HFF-Myc (cell line): ENCODE data around the gene LRMDA.

Experiments
- DNase-seq: peaks from one replicate; pipeline ENCODE4 v3.0.0-alpha.2; 2011; ENCODE audit warnings: low read depth; ENCODE audit errors: extremely low read depth
- H3K4me3 ChIP-seq: replicated peaks from 2 replicates; pipeline ENCODE4 v1.5.1; 2011; ENCODE audit warnings: low read depth, mild to moderate bottlenecking, control low read depth, low read length
- CTCF ChIP-seq: IDR thresholded peaks from 2 replicates; pipeline ENCODE4 v1.5.1; 2012; ENCODE audit warnings: mild to moderate bottlenecking, low read depth, low read length, control low read depth; ENCODE audit errors: missing control alignments

The LRMDA gene

DNA sequence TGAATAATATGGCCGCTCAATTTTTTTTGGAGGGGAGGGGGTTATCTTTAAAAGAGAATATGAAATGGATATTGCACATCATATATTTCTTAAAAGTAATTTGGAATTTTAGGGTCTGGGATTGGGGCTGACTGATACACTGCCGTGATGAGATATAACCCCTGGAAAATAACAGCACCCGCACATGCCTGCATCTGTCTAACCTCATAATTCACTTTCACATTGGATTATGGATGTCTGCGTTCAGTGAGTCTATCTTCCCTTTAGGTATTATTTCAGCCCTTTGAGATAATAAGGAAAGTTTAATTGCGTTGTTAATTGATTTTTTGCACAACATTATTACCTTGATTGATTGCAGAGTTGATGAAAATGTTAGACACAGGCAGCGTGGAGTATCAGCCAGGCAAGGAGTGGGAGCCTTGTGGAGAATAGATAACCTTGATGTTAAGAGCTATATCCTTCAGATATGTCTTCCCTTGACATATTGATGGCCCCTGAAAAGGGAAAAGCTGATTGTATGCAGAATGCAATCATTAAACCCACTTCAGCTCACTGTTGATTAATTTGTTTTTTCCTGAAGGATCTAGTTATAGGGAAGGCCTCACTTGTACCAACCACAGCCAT is 1111.0 kb downstream of the LRMDA start:
- DNase-seq, result no peak
- no peak overlapping the region for H3K4me3 ChIP-seq
- TF ChIP-seq CTCF, result no peak

- no peak for TF ChIP-seq CTCF
- DNase-seq, result no peak
- no peak overlapping the region for H3K4me3 ChIP-seq
Observed at GRCh38 chr10:76543655-76544054, 1112.2 kb downstream of the LRMDA start.

GRCh38 chr10:76544789-76545188 is 1113.4 kb downstream of the LRMDA start:
- no peak for DNase-seq
- no peak for TF ChIP-seq CTCF
- H3K4me3 ChIP-seq, result no peak overlapping the region

- no peak for DNase-seq
- no peak overlapping the region for H3K4me3 ChIP-seq
- no peak for TF ChIP-seq CTCF
Observed at GRCh38 chr10:76546411-76546810, 1115.0 kb downstream of the LRMDA start.

GRCh38 chr10:76547352-76547972 is 1116.0 kb downstream of the LRMDA start:
- H3K4me3 ChIP-seq, result no peak overlapping the region
- TF ChIP-seq CTCF, result peak; percentile 77
- no peak for DNase-seq

GRCh38 chr10:76548716-76549115 is 1117.3 kb downstream of the LRMDA start:
- DNase-seq, result no peak
- H3K4me3 ChIP-seq, result no peak overlapping the region
- TF ChIP-seq CTCF, result no peak

GRCh38 chr10:76549171-76549570 is 1117.7 kb downstream of the LRMDA start:
- no peak for TF ChIP-seq CTCF
- no peak overlapping the region for H3K4me3 ChIP-seq
- no peak for DNase-seq
